Activated effector memory CD4-positive, alpha-beta T cell treated with Interleukin-2 at 50 U/mL for 16 hours (primary cell): ENCODE data around the gene POLE4.

Experiments
- DNase-seq: peaks from one replicate; pipeline ENCODE4 v3.0.0-alpha.2; 2020

POLE4 gene

DNA sequence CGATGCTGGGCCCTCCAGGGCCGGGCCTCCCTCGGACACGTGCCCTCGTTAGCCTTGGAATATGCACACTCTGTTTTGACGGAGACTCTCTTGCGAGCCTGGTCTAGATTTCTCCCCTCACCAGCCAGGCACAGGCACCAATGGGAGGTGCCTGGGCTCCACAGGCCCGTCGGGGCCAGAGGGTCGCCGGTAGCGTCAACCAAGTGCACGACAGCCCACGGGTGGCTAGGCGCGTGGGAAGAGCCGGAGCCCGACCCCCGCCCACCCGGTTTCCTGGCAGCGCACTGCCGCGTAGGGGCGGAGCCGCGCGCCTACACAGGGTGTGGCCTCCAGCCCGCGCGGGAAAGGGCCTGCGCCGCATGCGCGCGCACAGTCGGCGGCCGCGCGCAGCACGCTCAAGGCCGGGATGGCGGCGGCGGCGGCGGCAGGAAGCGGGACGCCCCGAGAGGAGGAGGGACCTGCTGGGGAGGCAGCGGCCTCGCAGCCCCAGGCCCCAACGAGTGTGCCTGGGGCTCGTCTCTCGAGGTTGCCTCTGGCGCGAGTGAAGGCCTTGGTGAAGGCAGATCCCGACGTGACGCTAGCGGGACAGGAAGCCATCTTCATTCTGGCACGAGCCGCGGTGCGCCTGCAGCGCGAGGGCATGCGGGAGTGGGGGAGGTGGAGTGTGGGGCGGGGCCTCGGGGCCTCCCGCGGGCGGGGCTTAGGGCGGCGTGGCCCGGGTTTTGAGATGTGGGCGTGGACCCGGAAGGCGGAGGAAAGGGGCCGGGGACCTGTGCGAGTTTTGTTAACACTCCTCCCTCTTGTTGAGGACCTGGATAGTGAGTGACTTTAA lies at the start of gene POLE4:
POLE4 (plus strand) TSS at position 370 of the 832 bp plus-strand sequence; CDS start at position 407, 37 bp downstream.
- peak; percentile 92 for DNase-seq

GRCh38 chr2:74908748-74909444 lies 49.5 kb upstream of the POLE4 start:
- DNase-seq = no peak

DNA sequence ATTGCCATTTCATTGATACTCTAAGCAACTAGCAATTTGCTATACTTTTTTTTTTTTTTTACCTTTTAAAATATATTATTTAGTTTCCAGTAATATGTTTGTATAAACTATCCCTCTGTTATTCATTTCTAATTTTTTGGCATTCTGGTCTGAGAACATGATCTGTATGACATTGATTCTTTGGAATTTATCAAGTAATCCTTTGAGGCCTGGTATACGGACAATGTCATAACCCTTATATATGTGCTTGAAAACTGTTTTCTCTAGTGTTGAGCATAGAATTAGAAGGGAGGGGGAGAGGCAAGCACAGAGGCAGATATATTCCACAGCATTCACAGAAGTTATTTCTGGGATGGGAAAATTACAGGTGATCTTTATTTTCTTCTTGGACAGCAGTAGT lies 48.2 kb upstream of the POLE4 start:
- no peak for DNase-seq

GRCh38 chr2:74911061-74911460 lies 47.4 kb upstream of the POLE4 start:
- DNase-seq = no peak

GRCh38 chr2:74915743-74916142 lies 42.7 kb upstream of the POLE4 start:
- no peak for DNase-seq

DNA sequence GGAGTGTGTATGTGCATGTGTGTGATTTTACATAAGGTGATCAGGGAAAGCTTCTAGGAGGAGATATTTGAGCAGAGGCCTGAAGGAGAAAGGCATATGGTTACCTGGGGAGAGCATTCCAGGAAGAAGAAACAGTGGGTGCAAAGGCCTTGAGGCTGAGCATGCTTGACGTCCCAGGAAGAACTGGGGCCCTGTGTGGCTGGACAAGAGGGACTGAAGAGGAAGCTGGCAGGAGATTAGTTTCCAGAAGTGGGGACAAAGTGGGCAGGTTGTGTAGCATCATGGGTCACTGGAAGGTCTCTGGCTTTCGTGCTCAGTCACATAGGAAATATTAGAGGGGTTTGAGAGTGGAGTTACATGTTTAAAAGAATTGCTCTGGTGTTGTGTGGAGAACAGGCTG lies 42.0 kb upstream of the POLE4 start:
- DNase-seq = no peak

DNA sequence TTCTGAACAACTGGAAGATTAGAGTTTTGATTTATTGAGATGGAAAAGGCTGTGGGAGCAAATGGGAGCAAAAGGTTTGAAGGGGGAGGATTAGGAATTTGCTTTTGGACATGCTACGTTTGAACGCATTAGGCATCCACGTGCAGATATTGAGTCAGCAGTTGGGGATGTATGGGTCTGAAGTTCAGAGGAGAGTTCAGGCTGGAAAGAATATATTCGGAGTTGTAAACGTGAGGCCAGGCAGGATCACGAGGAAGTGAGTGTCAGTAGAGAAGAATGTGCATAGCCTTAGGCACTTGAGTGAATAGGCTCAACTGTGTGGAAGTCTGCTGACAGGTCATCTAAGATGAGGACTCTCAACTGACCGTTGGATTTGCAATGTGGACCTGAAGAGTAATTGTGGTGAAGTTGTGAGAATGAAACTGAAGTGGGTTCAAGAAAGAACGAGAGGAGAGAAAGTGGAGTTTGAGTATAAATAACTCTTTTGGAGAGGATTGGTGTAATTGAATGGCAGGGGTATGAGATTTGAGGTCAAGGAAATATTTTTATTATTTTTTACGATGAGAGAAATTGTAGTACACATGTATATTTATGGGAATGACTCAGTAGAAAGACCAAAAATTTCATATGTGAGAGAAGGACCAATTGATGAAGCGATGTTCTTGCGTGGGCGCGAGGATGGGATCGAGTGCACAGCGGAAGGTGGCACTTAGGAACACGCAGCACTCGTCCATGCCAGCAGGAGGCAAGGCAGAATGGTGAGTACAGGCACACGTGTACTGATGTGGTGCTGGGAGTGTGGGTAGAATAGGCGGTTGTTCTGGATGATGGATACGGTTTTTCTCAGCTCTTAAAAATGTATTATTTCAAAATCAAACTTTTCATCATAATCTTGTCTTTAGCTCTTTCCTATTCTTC lies 40.5 kb upstream of the POLE4 start:
- DNase-seq = no peak

- DNase-seq = peak; percentile 48
These were observed 38.6 kb upstream of the POLE4 start for GRCh38 chr2:74919827-74920226.

GRCh38 chr2:74921236-74921736 lies 37.2 kb upstream of the POLE4 start:
- DNase-seq = no peak

DNA sequence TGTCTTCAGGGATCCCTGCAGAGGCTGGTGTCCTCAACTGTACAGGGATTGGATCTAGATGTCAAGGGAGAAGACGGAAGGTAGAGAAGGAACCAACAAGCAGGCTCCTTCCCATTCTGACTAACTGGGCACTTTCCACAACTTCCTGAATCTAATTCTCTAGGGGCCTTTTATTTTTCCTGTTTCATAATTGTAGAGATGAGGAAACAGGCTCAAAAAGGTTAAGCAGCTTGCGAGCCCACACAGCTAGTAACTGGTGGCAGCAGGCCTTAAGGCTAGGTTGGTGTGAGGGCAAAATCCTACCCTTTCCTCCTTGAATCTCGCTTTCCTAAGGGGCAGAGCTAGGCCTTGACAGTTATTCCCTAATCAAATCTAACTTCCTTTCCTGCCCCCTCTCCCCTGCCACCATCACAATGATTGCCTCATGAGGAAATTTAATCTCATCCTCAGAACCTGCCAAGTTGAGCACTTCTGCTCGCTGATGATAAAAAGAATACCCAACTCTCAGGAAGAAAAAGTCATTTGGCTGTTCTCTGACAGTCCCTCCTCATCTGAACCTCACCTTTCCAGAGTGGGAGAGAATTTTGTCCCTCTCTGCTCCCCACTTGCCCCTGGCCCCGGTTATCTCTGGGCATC lies 35.7 kb upstream of the POLE4 start:
- no peak for DNase-seq

- DNase-seq = no peak
These were observed 33.8 kb upstream of the POLE4 start for GRCh38 chr2:74924463-74925265.

GRCh38 chr2:74925361-74925786 lies 33.1 kb upstream of the POLE4 start:
- no peak for DNase-seq

- no peak for DNase-seq
These were observed 30.8 kb upstream of the POLE4 start for GRCh38 chr2:74927621-74928020.

DNA sequence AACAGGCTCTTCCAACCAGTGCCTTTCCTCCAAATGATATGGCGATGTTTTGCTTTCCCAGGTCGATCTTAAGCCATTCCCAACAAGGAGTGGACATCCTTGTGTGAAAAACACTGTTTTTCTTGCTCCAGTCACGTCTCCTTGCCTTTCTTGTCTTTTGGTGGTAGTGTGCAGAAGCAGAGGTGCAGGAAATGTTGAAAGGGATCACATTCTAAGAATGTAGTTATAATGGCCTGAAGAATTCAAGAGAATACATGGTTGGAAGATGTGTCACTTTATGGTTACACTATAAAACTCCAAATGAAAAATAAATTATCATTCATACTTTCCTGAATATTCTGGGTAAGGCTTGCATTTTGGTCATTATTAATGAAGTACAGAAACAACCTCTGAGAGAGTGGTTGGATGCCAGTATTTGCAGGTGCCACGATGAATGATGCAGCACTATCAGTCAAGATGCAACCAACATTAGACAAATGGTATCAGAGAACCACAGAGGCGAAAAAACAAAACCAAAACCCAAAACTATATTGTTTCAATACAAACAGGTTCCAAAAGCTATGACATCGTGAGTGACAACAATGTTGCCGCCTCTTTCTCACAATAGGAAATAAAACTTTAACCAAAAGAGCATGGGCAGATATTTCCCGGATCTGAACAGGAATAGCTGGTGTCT lies 27.5 kb upstream of the POLE4 start:
- no peak for DNase-seq

- no peak for DNase-seq
These were observed 26.5 kb upstream of the POLE4 start for GRCh38 chr2:74931940-74932339.

- no peak for DNase-seq
These were observed 22.5 kb upstream of the POLE4 start for GRCh38 chr2:74935975-74936391.

- no peak for DNase-seq
These were observed 21.1 kb upstream of the POLE4 start for GRCh38 chr2:74937221-74937880.

GRCh38 chr2:74938264-74938663 lies 20.2 kb upstream of the POLE4 start:
- DNase-seq = no peak

DNA sequence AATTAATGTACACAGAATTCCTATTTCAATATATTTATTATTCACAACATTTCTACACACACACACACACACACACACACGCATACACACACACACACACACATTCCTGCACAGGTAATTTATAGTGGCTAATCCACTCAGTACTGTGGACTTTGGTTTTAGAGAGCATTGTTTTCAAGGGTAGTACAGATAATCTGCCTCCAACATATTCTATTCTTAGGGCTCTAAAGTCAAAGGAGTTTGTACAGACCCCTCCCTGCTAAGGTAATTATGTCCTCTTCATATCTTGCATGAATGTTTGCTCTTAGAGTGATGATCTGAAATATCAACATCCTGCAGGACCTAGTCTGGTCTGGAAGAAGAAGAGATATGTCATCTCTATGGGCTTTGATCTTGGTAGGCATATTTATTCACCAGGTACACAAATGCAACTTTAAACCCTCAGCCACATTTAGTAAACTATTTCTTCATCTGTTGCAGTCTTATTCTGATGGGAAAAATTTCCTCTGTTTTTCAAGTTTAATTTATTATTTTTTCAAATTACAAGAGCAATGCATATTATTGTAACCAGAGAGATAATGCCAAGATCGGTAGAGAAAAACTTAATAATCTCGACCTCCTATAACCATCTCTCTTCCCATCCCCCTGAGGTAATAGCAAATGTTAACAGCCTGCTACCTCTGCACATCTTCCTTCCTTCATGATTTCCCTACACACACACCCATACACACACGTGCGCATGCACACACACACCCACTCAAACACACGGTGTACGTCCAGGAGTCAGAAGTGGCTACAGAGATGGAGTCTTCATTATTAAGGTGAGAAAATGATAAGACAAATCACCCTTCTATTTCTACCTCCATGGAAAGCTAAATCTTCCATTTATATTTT lies 18.3 kb upstream of the POLE4 start:
- no peak for DNase-seq
